NCI-H2227 (cell line): ENCODE data around the gene AUTS2.
"Not testable (repeated sequence)": the region's sequence is repeated elsewhere in the genome, so short reads cannot be mapped to it uniquely, and the experiment has no call there.

Source experiments
- DNase-seq: peaks from one replicate; lab custom pipeline; 2025; ENCODE audit not compliant: unreplicated experiment; lab: John Stamatoyannopoulos, UW

The AUTS2 gene

GRCh38 chr7:70355198-70356020 is 757.1 kb downstream of the AUTS2 start:
- DNase-seq, result peak; percentile 54

GRCh38 chr7:70356085-70356786 is 758.0 kb downstream of the AUTS2 start:
- peak; percentile 54 for DNase-seq

- no peak for DNase-seq
Observed at GRCh38 chr7:70356787-70357328, 758.6 kb downstream of the AUTS2 start.

GRCh38 chr7:70360557-70360956 is 762.3 kb downstream of the AUTS2 start:
- DNase-seq, result no peak

GRCh38 chr7:70361821-70362220 is 763.5 kb downstream of the AUTS2 start:
- DNase-seq, result no peak

GRCh38 chr7:70364393-70364792 is 766.1 kb downstream of the AUTS2 start:
- DNase-seq, result not testable (repeated sequence)

- no peak for DNase-seq
Observed at GRCh38 chr7:70371652-70372051, 773.4 kb downstream of the AUTS2 start.

GRCh38 chr7:70372768-70373515 is 774.7 kb downstream of the AUTS2 start:
- DNase-seq, result no peak

GRCh38 chr7:70374772-70375533 is 776.7 kb downstream of the AUTS2 start:
- no peak for DNase-seq

GRCh38 chr7:70376561-70377031 is 778.3 kb downstream of the AUTS2 start:
- peak; percentile 40 for DNase-seq

- no peak for DNase-seq
Observed at GRCh38 chr7:70377957-70378356, 779.7 kb downstream of the AUTS2 start.

GRCh38 chr7:70379210-70379609 is 780.9 kb downstream of the AUTS2 start:
- no peak for DNase-seq

- no peak for DNase-seq
Observed at GRCh38 chr7:70380421-70381015, 782.2 kb downstream of the AUTS2 start.

- DNase-seq, result no peak
Observed at GRCh38 chr7:70383066-70383782, 784.9 kb downstream of the AUTS2 start.

GRCh38 chr7:70384024-70384423 is 785.7 kb downstream of the AUTS2 start:
- peak; percentile 75 for DNase-seq

- DNase-seq, result no peak
Observed at GRCh38 chr7:70384891-70385290, 786.6 kb downstream of the AUTS2 start.

GRCh38 chr7:70387217-70387616 is 788.9 kb downstream of the AUTS2 start:
- DNase-seq, result no peak

- no peak for DNase-seq
Observed at GRCh38 chr7:70389531-70390151, 791.4 kb downstream of the AUTS2 start.

- DNase-seq, result no peak
Observed at GRCh38 chr7:70390251-70390650, 792.0 kb downstream of the AUTS2 start.
